SK-N-MC (cell line): ENCODE data around the gene COPB2.

ENCODE experiments used
- EZH2 ChIP-seq: fragments of 200-600 bp; sonication (generic); IDR thresholded peaks from one replicate; pipeline ENCODE4 v1.6.1; 2017; ENCODE audit warnings: antibody characterized with exemption
- FOXP2 ChIP-seq: optimal IDR thresholded peaks from 2 replicates; pipeline ENCODE3; 2011; ENCODE audit warnings: mild to moderate bottlenecking, moderate library complexity; ENCODE audit not compliant: insufficient read depth; ENCODE audit errors: extremely low read length, control extremely low read depth
- POLR2AphosphoS5 ChIP-seq: IDR thresholded peaks from 2 replicates; pipeline ENCODE4 v1.6.1; 2012; ENCODE audit warnings: mild to moderate bottlenecking, low read depth, low read length, borderline replicate concordance

- TF ChIP-seq POLR2AphosphoS5, result no peak
- no peak for TF ChIP-seq EZH2
- no peak for TF ChIP-seq FOXP2
These were observed 47.4 kb downstream of the COPB2 start for GRCh38 chr3:139342054-139342453.
